Retinal pigment epithelial cell (primary cell): ENCODE measurements around the gene LRCH3.

Source experiments
- DNase-seq: peaks from one replicate; pipeline ENCODE4 v3.0.0-alpha.2; 2010; ENCODE audit warnings: low read depth
- H3K4me3 ChIP-seq: 2 replicates; pipeline ENCODE4 v1.5.1; 2011; ENCODE audit warnings: mild to moderate bottlenecking, low read length, control low read depth, moderate library complexity
- TF ChIP-seq, protein P1 (sequence below): conservative IDR thresholded peaks from 2 replicates; pipeline ENCODE4 v1.5.1; 2011; ENCODE audit warnings: low read depth, low read length, control low read depth, inconsistent platforms

The LRCH3 gene

DNA sequence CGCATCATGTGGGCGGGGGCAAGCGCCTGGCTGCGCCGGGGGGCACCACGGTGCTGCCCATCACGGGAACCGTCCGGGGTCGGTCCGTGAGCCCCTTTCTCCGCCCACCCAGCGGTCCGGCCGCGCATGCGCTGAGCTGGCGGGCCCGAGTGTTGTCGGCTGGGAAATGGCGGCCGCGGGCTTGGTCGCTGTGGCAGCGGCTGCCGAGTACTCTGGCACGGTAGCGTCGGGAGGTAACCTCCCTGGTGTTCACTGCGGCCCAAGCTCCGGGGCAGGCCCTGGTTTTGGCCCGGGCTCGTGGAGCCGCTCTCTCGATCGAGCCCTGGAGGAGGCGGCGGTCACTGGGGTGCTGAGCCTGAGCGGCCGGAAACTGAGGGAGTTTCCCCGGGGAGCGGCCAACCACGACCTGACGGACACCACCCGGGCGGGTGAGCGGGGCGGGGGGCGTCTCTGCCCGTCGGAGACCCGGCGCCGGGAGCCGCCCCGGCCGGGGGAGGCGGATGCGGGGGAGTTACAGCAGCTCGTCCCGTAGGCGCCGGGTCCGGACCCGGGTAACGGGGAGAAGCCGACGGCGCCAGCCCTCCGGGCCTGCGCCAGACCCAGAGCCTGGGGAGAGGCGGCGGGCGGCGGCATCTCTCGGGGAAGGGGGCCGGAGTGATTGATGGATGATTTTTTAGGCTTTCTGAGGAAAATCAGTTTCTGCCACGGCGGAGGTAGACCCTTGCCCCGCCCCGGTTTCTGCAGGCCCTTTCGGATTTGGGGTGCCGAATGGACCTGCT is at the start of gene LRCH3:
LRCH3 (plus strand) TSS at position 142 of the 779 bp plus-strand sequence; CDS start at position 167, 25 bp downstream.
- no peak for DNase-seq
- H3K4me3 ChIP-seq: peak within 1 kb of the TSS; percentile 84
- TF ChIP-seq, protein P1, sequence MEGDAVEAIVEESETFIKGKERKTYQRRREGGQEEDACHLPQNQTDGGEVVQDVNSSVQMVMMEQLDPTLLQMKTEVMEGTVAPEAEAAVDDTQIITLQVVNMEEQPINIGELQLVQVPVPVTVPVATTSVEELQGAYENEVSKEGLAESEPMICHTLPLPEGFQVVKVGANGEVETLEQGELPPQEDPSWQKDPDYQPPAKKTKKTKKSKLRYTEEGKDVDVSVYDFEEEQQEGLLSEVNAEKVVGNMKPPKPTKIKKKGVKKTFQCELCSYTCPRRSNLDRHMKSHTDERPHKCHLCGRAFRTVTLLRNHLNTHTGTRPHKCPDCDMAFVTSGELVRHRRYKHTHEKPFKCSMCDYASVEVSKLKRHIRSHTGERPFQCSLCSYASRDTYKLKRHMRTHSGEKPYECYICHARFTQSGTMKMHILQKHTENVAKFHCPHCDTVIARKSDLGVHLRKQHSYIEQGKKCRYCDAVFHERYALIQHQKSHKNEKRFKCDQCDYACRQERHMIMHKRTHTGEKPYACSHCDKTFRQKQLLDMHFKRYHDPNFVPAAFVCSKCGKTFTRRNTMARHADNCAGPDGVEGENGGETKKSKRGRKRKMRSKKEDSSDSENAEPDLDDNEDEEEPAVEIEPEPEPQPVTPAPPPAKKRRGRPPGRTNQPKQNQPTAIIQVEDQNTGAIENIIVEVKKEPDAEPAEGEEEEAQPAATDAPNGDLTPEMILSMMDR: no peak

DNA sequence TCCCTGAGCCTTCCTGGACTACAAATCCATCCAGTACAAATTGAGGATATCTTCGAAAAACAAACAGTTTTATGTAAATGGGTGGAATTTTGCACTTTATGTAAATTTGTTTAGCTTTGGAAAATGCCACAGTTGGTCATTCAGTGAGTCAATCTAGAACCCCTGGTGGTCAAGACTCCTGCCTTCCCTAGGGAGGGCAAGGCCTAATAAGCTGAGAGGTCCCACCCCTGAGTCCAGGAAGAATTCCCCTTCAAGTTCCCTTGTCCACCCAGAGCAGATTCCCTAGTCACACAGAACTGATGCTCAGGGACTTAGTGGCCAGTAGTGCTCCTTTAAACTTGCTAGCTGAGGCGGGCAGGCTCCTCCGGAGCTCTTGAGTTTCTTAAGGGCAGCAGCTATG is 48.3 kb upstream of the LRCH3 start:
- TF ChIP-seq, protein P1: no peak
- no peak overlapping the region for H3K4me3 ChIP-seq
- no peak for DNase-seq

DNA sequence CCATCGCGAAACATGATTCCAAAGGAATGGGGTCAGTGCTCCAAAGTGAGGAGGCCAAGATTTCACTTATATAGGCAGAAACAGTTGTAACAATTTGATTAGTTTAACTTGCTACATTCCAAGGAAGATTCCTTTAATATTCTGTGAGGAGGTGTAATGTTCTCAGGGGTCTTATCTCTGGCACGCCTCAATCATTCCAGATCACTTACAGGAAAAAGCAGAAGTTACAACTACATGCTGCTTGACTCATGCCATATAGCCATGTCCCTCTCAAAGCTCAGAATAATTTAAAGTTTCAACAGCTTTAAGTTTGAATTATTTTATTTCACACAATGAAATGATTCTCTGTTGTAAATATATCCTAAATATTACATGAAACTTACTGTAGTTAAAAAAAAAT is 44.8 kb upstream of the LRCH3 start:
- DNase-seq: no peak
- TF ChIP-seq, protein P1: no peak
- no peak overlapping the region for H3K4me3 ChIP-seq

DNA sequence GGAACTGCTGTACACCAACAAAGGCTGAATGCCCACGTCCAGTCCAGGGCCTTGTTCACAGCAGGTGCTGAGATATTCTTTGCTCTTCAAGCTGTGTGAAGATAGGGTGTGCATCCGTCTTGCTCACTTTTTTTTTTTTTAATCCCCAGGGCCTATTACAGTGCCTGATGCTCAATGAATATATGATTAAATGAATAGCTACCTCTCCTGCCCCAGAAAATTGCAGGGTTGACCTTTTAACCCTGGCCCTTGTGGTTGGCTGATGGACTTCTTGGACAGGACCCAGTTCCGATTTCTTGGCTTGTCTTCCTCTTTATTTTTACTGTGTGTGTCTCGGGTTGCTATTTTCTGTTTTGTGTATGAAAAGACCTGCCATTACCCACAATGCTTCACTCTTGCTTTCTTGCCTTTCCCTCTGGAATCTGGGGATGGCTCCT is 44.2 kb upstream of the LRCH3 start:
- TF ChIP-seq, protein P1: no peak
- no peak overlapping the region for H3K4me3 ChIP-seq
- no peak for DNase-seq

DNA sequence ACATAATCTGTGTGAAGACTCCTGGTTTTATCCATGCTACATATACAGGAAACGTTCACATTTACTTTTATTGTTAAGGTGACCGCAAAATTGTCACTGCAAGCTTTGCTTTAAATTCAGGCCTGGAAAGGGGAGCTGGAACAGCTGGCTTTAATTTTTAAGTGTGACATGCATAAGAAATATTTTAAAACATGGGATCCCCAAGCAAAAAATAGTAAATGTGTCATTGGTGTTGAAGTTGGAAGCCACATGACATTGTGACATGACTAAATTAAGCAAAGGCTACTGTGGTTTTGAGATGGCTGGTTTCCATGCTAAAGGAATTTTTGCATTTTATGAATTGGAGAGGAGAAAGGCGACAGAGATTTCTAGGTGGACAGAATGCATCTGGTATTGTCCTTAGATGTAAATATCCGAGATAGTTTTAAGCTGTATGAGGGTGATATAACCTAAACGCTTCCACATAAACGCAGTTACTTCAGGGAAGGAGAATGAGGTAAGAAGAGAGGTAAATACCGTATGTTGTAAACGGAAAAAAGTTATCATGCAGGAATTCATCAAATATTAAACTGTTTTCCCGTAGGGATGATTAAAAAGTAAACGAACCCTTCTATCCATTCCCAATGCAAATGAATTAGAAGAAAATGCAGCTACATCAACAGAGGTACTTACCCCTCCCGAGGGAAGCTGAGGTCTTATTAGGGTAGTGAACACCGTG is 42.3 kb upstream of the LRCH3 start:
- no peak for DNase-seq
- TF ChIP-seq, protein P1: no peak
- H3K4me3 ChIP-seq: peak overlapping the region; percentile 79

DNA sequence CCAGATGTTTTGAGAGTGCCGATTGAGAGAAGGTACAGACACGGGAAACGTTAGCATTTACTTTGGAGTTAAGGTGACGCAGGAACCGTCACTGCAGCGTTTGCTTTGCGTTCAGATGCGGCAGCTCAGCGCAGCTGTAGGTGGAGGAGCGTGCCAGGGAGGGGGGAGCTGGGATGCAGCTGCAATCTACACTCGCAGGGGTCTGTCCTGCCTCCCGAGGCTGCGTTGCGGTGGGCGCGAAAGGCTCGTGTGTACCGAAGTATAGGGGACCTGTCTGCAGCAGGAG is 41.8 kb upstream of the LRCH3 start:
- TF ChIP-seq, protein P1: no peak
- DNase-seq: no peak
- peak overlapping the region; percentile 79 for H3K4me3 ChIP-seq
